Measurements from ENCODE around the gene RSBN1. TPM values are rescaled to one million over a fixed set of nuclear protein-coding genes. Genes with fewer than 3 reads are reported as not detected.

Gene RSBN1
- total RNA-seq, 1 donor from 2014 or later: 22.7 TPM

GRCh38 chr1:113786069-113786468 lies 26.2 kb downstream of the RSBN1 start:
- peaks cover 3 to 24% of the 10 kb centered on the region in 2 donors for H3K4me1 ChIP-seq

DNA sequence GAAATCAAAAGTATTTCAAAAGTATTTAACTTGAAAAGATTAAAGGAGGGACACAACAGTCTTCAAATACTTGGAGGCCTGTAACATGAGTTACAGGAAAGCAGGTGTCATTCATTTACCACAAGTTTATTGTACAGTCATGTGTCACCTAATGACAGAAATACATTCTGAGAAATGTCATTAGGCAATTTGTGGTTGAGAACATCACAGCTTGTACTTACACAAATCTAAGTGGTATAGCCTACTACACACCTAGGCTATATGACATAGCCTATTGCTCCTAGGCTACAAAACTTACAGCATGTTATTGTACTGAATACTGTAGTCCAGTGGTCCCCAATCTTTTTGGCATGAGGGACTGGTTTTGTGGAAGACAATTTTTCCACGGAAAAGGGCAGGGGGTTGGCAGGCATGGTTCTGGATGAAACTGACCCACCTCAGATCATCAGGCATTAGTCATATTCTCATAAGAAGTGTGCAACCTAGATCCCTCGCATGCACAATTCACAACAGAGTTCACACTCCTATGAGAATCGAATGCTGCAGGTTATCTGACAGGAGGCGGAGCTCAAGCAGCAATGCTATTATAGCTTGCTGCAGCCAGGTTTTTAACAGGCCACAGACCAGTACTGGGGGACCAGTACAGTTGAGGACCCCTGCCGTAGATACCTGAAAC lies 28.0 kb downstream of the RSBN1 start:
- TF ChIP-seq, protein P1, sequence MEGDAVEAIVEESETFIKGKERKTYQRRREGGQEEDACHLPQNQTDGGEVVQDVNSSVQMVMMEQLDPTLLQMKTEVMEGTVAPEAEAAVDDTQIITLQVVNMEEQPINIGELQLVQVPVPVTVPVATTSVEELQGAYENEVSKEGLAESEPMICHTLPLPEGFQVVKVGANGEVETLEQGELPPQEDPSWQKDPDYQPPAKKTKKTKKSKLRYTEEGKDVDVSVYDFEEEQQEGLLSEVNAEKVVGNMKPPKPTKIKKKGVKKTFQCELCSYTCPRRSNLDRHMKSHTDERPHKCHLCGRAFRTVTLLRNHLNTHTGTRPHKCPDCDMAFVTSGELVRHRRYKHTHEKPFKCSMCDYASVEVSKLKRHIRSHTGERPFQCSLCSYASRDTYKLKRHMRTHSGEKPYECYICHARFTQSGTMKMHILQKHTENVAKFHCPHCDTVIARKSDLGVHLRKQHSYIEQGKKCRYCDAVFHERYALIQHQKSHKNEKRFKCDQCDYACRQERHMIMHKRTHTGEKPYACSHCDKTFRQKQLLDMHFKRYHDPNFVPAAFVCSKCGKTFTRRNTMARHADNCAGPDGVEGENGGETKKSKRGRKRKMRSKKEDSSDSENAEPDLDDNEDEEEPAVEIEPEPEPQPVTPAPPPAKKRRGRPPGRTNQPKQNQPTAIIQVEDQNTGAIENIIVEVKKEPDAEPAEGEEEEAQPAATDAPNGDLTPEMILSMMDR (IDR thresholded peaks at IDR 0.05): no peak
- Histone ChIP-seq H3K27ac (no peak overlapping the region), H3K27me3 (no peaks in the 10 kb centered on the region), H3K36me3 (no peaks in the 10 kb centered on the region), H3K4me3 (no peak overlapping the region), H3K4me1 (peaks cover 3 to 27% of the 10 kb centered on the region in 2 donors), H3K9me3 (no peaks in the 10 kb centered on the region)
- DNase-seq (ENCODE audit: low spot score in 2 of 2): no peak
- intact Hi-C loops (cut with DNase I): no loop called here

More at GRCh38 chr1:113786069-113786468, 26.2 kb downstream of the RSBN1 start:
- Histone ChIP-seq H3K27me3 (no peaks in the 10 kb centered on the region), H3K36me3 (no peaks in the 10 kb centered on the region), H3K4me3 (no peak overlapping the region), H3K9me3 (no peaks in the 10 kb centered on the region), H3K27ac (no peak overlapping the region)
- no peak for DNase-seq (ENCODE audit: low spot score in 2 of 2)
- intact Hi-C loops (cut with DNase I): no loop called here
- TF ChIP-seq, protein P1 (IDR thresholded peaks at IDR 0.05): no peak

DNA sequence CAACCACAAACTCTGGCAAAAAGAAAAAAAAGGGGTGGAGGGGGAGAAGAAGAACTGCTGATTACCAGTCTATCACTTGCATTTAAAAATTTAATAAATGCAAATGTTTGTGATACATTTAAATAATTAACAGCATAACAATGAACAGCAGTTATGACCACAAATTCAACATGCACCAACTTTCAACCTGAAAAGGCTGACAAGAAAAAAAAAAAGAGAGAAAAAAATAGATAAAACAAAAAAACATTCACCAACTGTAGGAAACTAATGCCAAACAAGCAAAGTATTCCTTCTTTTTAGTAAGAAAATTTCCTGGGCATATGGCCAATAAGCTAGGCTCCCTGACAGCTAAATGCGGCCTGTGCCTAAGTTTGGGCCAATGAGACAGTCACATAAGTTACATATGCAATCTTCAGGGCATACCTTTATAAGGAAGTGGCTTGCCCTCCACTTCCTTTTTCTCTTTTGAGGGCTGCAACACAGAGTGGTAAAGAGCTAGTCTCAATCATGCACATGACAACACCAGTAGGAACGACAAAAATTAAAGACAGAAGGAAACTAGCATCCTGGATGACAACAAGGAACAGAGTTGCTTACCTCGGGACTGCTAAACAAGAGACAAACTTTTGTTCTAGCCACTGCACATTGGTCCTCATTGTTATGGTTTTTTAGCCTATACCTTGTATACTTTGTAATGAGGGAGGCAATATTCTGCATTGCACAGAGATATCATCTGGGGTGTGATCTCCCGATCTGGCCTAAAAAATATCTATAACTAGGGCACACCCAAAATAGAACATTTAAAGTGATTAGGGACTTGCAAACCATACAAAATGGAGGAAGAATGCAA lies 28.8 kb downstream of the RSBN1 start:
- no peak overlapping the region for H3K4me3 ChIP-seq
- no peak for DNase-seq (ENCODE audit: low spot score in 2 of 2)

GRCh38 chr1:113782406-113782805 lies 29.9 kb downstream of the RSBN1 start:
- intact Hi-C loops (cut with DNase I): no loop called here
- Histone ChIP-seq H3K36me3 (no peaks in the 10 kb centered on the region), H3K4me1 (peaks cover 3 to 27% of the 10 kb centered on the region in 2 donors), H3K27me3 (no peaks in the 10 kb centered on the region), H3K4me3 (no peak overlapping the region), H3K27ac (no peak overlapping the region), H3K9me3 (no peaks in the 10 kb centered on the region)
- DNase-seq (ENCODE audit: low spot score in 2 of 2): no peak
- TF ChIP-seq, protein P1 (IDR thresholded peaks at IDR 0.05): no peak

More for the DNA sequence above, 28.8 kb downstream of the RSBN1 start:
- TF ChIP-seq, protein P1 (IDR thresholded peaks at IDR 0.05): no peak
- Histone ChIP-seq H3K4me1 (peaks cover 3 to 27% of the 10 kb centered on the region in 2 donors), H3K27me3 (no peaks in the 10 kb centered on the region), H3K9me3 (no peaks in the 10 kb centered on the region), H3K27ac (no peak overlapping the region), H3K36me3 (no peaks in the 10 kb centered on the region)
- intact Hi-C loops (cut with DNase I): no loop called here

- Histone ChIP-seq H3K36me3 (peaks cover 4 to 13% of the 10 kb centered on the region in 2 donors), H3K27me3 (no peaks in the 10 kb centered on the region), H3K4me3 (no peak overlapping the region), H3K4me1 (peaks cover 3 to 27% of the 10 kb centered on the region in 2 donors), H3K9me3 (no peaks in the 10 kb centered on the region), H3K27ac (no peak overlapping the region)
- TF ChIP-seq, protein P1 (IDR thresholded peaks at IDR 0.05): no peak
- intact Hi-C loops (cut with DNase I): no loop called here
- no peak for DNase-seq (ENCODE audit: low spot score in 2 of 2)
These were observed 31.7 kb downstream of the RSBN1 start for GRCh38 chr1:113780374-113781146.
